IPS DF 4.7 (cell line): ENCODE measurements around the gene TRAK1.

Experiments used
- DNase-seq: peaks from one replicate; pipeline ENCODE4 v3.0.0-alpha.2; 2013; ENCODE audit warnings: low spot score; ENCODE audit errors: extremely low read depth

TRAK1 gene

DNA sequence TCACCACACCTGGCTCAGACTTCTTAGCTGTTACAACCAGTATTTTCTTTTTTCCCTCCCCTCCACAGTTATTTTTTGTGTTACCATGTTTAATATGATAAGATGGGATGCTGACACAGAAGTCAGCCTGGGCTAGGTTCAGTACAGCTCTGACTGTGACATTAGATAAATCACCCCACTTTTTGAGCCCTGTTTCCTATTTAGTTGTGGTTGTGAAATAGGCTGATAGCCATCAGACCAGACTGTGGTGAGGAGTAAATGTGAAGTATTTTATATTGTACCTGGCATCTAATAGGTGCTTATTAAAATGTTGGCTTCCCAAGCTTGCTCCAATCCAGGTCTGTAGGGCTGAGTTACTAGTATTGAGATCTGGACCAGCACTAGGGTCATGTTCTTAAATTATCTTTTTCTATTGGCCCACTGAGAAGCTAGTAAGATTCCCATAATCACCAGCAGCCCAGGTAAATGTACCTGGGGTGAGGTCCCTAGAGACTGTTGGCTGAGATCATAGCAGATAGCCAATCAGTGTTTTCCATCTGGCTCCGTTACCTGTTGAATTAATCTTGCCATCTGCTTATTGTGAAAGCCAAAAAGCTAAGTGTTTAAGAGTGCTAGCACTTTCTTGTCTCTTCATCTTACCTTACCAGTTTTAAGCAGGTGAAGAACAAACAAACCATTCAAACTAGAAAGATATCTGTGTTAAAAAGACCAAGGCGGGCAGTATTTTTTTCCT lies 113.9 kb downstream of the TRAK1 start:
- no peak for DNase-seq

DNA sequence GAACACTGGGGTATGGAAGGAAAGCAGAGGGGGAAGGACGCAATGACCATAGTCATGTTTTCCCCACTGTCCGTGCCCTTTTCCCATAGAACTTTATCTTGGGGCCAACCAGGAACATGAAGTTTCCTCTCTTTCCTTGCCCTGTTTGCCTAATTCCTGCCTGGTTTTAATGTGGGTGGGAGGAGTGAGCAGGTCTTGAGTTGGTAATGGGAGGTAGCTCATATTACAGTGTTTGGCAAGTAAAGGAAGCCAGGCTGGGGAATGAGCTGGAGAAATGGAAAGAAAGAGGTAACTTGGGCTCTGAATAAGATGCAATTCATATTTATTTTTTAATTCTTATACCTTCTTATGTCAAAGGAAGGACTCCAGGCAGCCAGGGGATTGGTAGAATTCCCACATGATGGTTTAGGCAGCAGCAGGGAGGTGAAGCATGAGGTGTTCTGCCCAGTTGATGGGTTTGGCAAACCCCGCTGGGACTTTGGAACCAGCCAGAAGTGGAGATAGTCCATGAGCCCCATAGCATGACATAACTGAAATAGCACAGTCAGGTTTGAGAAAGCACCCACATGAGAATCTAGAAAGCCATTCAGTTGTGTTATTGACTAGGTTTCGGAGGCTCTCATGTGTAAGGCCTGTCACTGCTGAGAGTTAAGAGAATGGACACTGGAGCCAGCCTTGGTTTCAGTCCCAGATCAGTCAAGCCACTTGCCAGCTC lies 114.8 kb downstream of the TRAK1 start:
- DNase-seq: no peak

DNA sequence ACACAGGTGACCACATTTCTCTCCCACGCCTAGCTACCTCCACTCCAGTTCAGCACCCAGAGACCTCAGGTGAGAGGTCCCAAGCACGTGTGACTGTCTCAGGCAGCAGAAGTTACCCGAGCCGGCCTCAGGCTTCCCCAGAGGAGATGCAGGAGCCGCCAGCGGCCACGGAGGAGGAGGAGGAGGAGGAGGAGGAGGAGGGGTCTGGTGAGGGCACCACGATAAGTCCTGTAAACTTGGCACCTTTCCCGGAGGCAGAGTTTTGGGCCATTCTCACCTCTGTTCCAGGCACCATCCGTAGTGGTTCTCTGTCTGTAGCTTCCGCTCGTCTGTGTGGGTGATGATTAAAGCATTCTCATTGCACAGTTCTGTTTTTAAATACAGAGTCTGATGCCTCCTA lies 118.8 kb downstream of the TRAK1 start:
- no peak for DNase-seq

DNA sequence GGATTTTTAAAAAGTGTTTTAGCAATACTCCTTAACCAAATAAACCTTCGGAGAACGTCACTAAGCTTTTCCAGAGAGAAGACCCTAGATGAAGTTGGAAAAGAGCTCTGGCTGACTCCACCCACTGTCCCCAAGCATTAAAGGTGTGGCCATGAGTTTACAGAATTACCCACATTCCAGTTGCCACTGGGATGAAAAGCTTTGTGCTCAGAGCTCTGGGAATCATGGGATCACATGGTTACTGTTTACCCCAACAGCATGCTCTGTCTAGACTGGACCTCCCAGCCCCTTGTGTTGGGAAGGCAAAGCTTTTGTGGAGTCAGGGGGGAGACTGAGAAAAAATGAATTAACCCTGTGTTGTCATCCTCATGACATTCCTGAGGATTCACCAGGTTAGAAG lies 119.6 kb downstream of the TRAK1 start:
- no peak for DNase-seq

DNA sequence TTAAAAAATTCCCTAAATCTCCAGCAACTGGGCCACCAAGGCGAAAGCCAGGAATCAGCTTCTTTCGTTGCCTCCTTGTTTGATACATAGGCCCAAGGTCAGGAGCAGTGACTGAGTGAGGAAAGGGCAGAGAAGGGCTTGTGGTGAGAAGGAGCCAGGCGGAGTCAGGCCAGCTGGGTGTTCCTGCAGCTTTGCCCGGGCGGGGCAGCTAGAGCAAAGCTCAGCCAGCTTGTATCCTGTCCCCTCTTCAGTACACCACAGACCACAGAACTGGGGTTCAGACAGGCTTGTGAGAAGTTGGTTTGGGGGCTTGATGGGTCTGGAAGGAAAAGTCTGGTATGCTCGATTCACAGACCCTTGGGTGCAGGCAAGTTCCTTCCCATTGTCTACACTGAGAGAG lies 122.3 kb downstream of the TRAK1 start:
- no peak for DNase-seq

DNA sequence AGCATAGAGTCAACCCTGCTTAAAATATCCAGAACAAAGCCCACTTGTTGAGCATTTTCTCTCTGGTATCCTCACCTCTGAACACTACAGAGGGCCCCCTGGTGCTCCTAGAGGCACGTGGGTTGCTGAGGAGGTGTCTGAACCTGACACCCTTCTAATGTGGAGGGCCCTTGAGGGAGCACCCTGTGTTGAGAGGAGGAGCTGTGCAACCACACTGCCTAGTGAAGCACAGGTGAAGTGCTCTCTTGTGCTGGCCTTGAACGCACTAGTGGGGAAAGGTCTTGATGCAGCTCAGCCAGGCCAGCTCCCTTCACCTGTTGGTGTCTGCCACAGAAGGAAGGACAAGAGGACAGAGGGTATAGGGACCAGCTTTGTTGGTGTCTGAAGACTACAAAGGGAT lies 122.9 kb downstream of the TRAK1 start:
- DNase-seq: no peak

DNA sequence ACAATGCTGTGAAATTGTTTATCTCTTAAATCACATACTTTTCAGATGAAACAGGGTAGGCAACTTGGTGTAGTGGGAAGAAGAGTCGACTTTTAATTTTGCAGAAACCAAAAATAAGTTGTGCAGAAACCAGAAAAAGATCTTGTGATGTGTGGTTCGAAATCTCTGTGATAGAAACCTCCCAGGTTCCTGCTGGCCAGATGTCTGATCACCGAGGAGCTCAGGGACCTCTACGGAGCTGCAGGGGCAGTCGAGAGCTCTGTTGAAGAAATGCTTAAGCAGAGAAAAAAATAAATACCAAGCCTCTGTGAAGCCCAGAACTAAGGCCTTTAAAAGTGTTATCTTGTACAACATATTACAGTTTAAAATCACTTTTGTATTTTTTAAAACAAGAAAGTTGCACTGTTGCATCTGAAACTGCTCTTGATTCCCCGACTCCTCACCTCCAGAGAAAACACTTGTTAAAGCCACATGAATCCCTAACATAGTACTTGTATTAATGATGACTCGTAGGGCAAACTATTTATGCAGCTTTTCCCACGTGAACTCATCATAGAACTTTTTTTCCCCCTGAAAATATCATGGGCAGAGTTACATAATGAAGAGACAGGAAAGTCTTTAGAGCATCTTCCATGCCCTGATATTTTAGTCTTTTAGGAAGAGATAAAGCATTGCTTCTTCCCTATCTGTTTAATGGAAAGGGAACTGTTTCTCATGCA lies 123.6 kb downstream of the TRAK1 start:
- DNase-seq: no peak

DNA sequence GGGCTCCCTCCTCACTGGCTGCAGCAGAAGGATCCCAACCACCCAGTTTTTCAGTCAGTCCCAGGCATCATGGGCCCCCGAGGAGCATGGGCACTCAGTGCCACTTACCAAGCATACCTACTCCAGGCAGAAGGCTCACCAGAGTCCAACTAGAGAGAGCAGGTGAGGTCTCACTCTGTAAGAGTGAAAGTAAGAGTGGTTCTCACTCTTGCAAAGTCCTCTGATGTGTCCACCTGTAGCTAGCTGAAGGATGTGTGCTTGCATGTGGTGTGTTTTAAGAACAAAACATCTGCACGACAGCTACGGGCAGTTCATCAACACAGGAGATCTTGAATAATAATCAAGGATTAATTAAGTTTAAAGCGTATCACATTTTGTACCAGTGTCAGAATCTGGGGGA lies 125.1 kb downstream of the TRAK1 start:
- no peak for DNase-seq

DNA sequence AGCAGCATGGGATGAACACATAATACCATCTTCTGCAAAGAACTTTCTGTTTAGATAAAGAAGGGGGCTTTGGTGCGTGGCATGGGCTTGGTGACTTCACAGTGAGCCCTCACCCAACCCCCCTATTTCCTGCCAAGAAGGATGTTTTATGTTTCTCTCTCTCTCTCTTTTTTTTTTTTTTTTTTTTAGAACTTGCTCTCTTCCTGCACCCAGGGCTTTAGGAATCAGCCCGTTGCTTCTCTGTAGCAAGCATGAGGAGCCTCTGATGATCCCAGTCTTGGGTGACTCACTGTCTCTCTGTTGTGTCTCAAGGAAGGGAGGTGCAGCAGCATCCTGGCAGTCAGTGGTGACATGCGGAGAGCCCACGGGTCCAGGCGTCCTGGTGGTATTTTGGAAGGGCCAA lies 125.8 kb downstream of the TRAK1 start:
- no peak for DNase-seq

DNA sequence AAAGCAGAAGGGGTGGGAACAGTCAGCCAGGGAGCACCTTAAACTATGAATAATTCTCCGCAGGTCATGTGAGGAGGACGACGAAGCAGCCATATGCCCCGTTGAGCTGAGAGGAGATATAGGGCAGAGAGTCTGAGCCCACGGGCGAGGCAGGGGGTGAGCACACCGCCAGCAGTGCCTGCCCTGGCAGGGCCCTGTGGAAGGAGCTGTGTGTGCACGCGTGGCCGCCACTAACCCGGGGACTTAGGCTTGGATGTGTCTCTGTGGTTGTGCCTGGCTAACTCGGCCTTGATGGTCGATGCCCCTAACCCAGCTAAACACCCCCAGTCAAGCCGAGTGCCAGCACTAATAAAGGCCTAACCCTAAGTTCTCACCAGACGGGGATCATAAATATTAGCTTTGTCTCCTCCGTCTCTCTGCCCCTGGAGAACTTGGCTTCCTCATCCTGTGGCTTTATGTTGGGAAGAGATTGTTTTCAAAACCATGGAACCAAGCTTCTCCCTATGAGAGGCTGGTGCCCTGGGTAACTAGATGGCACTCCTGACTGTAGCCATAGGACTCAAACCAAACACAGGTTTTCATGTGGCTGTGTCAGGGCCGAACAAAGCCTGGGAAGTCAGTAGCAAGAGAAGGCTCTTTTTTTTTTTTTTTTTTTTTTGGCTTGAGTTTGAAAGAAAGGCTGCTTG lies 129.4 kb downstream of the TRAK1 start:
- no peak for DNase-seq

DNA sequence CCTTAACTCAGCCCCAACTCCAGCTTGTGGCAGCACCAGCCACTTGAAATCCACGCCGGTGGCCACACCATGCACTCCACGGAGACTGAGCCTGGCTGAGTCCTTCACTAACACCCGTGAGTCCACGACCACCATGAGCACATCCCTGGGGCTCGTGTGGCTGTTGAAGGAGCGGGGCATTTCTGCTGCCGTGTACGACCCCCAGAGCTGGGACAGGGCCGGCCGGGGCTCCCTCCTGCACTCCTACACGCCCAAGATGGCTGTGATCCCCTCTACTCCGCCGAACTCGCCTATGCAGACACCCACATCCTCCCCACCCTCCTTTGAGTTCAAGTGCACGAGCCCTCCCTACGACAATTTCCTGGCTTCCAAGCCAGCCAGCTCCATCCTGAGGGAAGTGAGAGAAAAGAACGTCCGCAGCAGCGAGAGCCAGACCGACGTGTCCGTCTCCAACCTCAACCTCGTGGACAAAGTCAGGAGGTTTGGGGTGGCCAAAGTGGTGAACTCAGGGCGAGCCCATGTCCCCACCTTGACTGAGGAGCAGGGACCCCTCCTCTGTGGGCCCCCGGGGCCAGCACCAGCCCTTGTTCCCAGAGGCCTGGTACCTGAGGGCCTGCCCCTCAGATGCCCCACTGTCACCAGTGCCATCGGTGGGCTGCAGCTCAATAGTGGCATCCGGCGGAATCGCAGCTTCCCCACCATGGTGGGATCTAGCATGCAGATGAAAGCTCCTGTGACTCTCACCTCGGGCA lies 132.0 kb downstream of the TRAK1 start:
- no peak for DNase-seq

DNA sequence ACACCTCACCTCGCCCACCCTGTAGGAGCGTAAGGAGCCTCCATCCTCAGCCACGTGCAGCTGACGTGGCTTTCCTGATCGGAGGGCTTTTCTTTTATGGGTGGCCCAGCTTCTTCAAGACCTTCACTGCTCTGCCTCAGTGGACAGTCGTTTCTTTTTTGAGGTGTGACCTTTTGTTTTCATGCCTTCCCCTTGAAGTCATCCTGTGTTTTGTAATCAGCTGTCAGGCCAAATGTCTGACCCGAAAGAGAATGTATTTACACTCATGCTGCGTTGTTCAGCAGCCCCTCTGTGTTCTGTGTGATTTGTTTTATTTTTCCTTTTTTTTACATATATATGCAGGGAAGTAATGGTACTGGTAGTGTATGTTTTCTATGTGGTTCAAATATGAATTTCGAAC lies 133.0 kb downstream of the TRAK1 start:
- no peak for DNase-seq

DNA sequence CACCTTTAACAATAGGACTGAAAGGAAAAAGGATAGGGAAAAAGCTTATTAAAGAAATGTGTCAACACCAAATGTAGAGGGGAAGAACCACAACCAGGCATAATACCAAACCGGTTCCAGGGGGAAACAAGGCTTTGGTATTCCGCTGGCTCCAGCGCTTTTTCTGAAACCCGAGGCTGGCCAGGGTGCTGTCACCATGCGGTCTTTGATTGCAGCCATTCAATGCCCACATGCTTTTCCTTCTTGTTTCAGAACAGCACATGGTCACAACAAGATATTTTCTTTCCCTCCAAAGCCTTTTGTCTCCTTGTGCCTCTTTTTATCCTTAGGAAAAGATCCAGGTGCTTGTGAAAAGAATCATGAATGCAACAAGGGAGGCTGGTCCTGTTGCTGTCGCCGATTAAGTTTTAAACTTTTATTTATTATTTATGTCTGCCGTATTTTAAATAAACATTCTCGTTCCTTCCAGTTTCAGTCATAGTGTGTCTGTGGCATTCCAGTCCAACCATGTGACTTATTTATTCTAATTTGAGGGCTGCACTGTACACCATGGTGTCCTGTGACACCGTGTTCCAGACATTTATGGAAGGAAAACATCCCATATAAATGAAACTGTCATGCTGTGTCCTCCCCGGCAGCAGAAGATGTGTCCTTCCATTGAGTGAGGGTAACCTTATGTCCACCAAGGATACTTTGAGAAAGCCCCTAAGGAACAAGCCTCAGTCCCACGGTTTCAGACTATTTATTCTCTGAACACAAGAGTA lies 133.7 kb downstream of the TRAK1 start:
- DNase-seq: no peak

DNA sequence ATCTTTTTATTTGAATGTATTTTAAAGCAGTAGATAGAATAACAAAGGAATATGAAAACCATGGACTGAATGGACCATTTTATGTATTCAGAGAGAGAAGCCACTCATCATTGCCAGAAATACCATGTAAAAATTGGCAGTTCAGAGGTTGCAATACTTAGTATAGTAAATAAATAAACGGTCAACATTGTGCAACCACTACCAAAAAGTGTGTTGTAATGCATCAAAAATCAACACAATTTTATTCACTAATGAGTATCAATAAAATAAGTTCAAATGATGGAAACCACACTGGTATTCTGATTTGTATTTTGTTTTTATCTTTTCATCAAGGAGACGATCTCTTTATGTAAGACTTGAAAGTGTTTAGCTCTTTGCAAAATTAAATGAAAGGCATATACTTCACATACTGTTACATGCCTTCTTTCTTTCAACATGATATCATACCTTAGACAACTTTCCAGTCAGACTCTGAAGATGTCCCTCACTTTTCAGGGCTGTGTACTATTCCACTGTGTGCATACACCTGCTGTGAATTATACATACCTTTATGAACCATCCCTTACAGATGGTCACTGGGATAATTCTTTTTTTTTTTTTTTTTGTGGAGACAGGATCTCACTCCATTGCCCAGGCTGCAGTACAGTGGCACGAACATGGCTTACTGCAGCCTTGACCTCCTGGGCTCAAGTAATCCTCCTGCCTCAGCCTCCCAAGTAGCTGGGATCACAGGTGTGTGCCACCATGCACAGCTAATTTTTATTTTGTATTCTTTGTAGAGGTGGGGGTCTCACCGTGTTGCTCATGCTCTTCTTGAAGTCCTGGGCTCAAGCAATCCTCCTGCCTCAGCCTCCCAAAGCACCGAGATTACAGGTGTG lies 134.6 kb downstream of the TRAK1 start:
- no peak for DNase-seq

DNA sequence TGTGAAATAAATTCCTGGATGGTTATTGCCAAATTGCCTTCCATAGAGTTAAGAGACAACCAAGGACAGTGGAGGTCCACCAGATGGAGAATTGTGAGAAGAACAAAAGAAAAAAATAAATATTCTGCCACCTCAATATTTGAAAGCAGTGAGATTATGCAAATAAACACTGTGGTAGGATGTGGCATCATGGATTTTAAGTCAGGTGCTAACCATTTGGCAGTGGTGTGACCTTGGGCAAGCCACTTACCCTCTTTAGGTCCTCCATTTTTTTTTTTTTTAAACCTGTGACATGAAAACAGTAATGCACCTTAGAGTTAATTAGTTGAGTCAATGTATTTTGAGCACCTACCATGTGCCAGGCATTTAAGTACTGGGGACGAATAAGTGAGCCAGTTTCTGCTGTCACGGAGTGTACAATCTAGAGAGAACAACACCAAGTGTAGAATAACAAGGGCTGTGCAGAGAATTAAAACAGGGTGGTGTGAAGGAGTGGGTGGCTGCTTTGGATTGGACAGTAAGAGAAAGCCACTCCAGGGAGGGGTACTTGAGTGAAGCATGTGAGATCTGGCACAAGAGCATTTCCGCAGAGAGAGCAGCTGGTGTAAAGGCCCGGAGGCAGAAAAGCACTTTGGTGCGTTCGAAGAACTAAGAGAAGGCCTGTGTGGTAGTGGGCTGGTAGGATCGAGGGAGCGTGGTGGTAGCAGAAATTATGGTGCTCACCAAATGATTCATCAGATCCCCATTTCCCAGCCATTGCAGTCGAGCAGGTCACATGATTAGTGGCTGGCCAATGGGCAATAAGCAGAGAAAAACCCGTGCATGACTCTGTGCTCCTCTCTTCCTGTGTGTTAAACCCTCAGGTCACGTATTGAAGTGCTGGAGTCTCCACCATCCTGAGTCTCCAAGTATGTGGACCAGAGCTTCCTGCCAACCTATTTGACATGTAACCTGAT lies 135.6 kb downstream of the TRAK1 start:
- no peak for DNase-seq

DNA sequence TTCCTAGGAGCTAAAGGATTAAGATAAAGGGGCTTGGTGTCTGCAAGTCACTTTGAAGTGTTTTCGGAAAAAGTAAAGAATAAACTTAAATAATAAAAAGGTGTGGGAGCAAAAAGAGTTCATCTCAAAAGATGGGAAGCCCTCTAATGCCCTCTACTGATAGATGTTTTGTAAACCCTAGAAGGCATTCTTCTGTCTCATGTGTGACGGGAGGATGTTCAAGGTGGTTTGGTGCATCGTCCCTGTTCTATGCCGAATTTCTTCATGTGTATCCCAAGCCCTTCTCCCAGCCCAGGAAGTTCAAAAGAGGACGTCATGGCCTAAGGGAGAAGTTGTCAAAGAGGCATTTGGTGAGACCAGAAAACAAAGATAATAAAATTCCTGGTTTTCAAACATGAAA lies 137.6 kb downstream of the TRAK1 start:
- DNase-seq: no peak

DNA sequence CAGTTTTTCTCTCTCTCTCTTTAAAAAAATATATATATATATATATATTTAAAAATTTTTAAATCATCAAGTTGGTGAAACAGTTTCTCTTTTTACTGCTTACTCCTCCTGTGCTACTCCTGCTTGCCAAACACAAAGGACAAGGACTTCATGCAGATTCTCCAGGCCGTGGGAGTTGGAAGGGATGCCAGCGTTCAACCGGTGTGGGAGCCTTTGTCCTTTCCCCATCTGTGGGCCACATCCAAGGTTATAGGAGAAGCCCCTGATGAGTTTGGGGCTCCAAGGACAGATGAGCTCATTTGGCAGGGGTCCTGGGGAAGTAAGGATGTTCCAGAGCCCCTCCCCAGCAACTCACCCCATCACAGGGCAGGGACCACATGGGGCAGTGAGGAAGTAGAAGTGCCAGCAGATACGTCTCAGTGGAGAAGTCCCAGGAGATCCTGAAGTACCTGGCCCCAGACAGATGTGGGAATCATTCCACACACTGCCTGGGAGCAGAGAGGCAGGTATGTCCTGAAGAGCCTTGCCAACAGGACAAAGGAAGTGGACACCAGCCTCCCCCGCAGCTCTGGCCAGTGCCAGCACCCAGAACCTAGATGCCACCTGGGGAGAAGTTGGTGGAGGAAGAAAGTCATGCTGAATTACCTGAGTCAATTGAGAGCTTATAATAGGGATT lies 138.2 kb downstream of the TRAK1 start:
- DNase-seq: no peak
